Measurements from ENCODE around the gene GRIN2B. TPM values are rescaled to one million over a fixed set of nuclear protein-coding genes. Genes with fewer than 3 reads are reported as not detected.

Gene GRIN2B
- polyA plus RNA-seq, 1 donor from 2014 or later, result 4.8 TPM

GRCh38 chr12:14024591-14024990 is 43.2 kb upstream of the GRIN2B start:
- Histone ChIP-seq H3K4me2 (ENCODE audit: low read length) (no peak overlapping the region), H4K20me1 (ENCODE audit: insufficient read depth) (no peaks in the 10 kb centered on the region), H3K27ac (ENCODE audit: low read length) (no peak overlapping the region), H3F3A (ENCODE audit: insufficient read depth, low read length, poor library complexity, severe bottlenecking) (no peaks in the 10 kb centered on the region), H3K36me3 (ENCODE audit: insufficient read depth, low read length) (no peaks in the 10 kb centered on the region), H3K4me3 (ENCODE audit: low read length) (no peak overlapping the region), H3K9me3 (ENCODE audit: low read length) (no peaks in the 10 kb centered on the region), H3K27me3 (ENCODE audit: insufficient read depth, low read depth, low read length) (no peaks in the 10 kb centered on the region), H3K9ac (ENCODE audit: low read length) (no peak overlapping the region), H3K9me2 (ENCODE audit: insufficient read depth, low read length) (no peaks in the 10 kb centered on the region), H2AFZ (ENCODE audit: low read depth, low read length) (no peak overlapping the region), H3K79me2 (replicated peaks; ENCODE audit: insufficient read depth, low read length) (no peaks in the 10 kb centered on the region)
- TF ChIP-seq EP300 (conservative IDR thresholded peaks at IDR 0.05; ENCODE audit: poor library complexity, severe bottlenecking) (no peak), TAF1 (IDR thresholded peaks at IDR 0.05; ENCODE audit: low read depth) (no peak), EZH2 (IDR thresholded peaks at IDR 0.05; ENCODE audit: borderline replicate concordance, insufficient read depth, low read length, poor library complexity, severe bottlenecking) (no peak), POLR2AphosphoS5 (IDR thresholded peaks at IDR 0.05) (no peak)
- TF ChIP-seq, protein P1, sequence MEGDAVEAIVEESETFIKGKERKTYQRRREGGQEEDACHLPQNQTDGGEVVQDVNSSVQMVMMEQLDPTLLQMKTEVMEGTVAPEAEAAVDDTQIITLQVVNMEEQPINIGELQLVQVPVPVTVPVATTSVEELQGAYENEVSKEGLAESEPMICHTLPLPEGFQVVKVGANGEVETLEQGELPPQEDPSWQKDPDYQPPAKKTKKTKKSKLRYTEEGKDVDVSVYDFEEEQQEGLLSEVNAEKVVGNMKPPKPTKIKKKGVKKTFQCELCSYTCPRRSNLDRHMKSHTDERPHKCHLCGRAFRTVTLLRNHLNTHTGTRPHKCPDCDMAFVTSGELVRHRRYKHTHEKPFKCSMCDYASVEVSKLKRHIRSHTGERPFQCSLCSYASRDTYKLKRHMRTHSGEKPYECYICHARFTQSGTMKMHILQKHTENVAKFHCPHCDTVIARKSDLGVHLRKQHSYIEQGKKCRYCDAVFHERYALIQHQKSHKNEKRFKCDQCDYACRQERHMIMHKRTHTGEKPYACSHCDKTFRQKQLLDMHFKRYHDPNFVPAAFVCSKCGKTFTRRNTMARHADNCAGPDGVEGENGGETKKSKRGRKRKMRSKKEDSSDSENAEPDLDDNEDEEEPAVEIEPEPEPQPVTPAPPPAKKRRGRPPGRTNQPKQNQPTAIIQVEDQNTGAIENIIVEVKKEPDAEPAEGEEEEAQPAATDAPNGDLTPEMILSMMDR (IDR thresholded peaks at IDR 0.05; ENCODE audit: poor library complexity, severe bottlenecking), result no peak
- TF ChIP-seq, protein P2, sequence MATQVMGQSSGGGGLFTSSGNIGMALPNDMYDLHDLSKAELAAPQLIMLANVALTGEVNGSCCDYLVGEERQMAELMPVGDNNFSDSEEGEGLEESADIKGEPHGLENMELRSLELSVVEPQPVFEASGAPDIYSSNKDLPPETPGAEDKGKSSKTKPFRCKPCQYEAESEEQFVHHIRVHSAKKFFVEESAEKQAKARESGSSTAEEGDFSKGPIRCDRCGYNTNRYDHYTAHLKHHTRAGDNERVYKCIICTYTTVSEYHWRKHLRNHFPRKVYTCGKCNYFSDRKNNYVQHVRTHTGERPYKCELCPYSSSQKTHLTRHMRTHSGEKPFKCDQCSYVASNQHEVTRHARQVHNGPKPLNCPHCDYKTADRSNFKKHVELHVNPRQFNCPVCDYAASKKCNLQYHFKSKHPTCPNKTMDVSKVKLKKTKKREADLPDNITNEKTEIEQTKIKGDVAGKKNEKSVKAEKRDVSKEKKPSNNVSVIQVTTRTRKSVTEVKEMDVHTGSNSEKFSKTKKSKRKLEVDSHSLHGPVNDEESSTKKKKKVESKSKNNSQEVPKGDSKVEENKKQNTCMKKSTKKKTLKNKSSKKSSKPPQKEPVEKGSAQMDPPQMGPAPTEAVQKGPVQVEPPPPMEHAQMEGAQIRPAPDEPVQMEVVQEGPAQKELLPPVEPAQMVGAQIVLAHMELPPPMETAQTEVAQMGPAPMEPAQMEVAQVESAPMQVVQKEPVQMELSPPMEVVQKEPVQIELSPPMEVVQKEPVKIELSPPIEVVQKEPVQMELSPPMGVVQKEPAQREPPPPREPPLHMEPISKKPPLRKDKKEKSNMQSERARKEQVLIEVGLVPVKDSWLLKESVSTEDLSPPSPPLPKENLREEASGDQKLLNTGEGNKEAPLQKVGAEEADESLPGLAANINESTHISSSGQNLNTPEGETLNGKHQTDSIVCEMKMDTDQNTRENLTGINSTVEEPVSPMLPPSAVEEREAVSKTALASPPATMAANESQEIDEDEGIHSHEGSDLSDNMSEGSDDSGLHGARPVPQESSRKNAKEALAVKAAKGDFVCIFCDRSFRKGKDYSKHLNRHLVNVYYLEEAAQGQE (IDR thresholded peaks at IDR 0.05; ENCODE audit: borderline replicate concordance), result no peak

GRCh38 chr12:14018080-14018479 is 36.7 kb upstream of the GRIN2B start:
- Histone ChIP-seq H3K4me2 (ENCODE audit: low read length) (no peak overlapping the region), H2AFZ (ENCODE audit: low read depth, low read length) (no peak overlapping the region), H3K9me3 (ENCODE audit: low read length) (no peaks in the 10 kb centered on the region), H3K9me2 (ENCODE audit: insufficient read depth, low read length) (no peaks in the 10 kb centered on the region), H3K27me3 (ENCODE audit: insufficient read depth, low read depth, low read length) (no peaks in the 10 kb centered on the region), H3K36me3 (ENCODE audit: insufficient read depth, low read length) (no peaks in the 10 kb centered on the region), H3K9ac (ENCODE audit: low read length) (no peak overlapping the region), H3K27ac (ENCODE audit: low read length) (no peak overlapping the region), H3K4me3 (ENCODE audit: low read length) (no peak overlapping the region), H4K20me1 (ENCODE audit: insufficient read depth) (no peaks in the 10 kb centered on the region), H3F3A (ENCODE audit: insufficient read depth, low read length, poor library complexity, severe bottlenecking) (no peaks in the 10 kb centered on the region), H3K79me2 (replicated peaks; ENCODE audit: insufficient read depth, low read length) (no peaks in the 10 kb centered on the region)
- TF ChIP-seq EP300 (conservative IDR thresholded peaks at IDR 0.05; ENCODE audit: poor library complexity, severe bottlenecking) (no peak), POLR2AphosphoS5 (IDR thresholded peaks at IDR 0.05) (no peak), EZH2 (IDR thresholded peaks at IDR 0.05; ENCODE audit: borderline replicate concordance, insufficient read depth, low read length, poor library complexity, severe bottlenecking) (no peak), MXI1 (conservative IDR thresholded peaks at IDR 0.05; ENCODE audit: poor library complexity, severe bottlenecking) (no peak), TAF1 (IDR thresholded peaks at IDR 0.05; ENCODE audit: low read depth) (no peak), SMC3 (conservative IDR thresholded peaks at IDR 0.05; ENCODE audit: poor library complexity) (no peak), RAD21 (conservative IDR thresholded peaks at IDR 0.05) (no peak)
- TF ChIP-seq, protein P2 (IDR thresholded peaks at IDR 0.05; ENCODE audit: borderline replicate concordance), result no peak
- TF ChIP-seq, protein P1 (IDR thresholded peaks at IDR 0.05; ENCODE audit: poor library complexity, severe bottlenecking), result no peak

All from neural cell (in vitro differentiated cells).